Astrocyte of the cerebellum (primary cell): ENCODE measurements around the gene GAS7.

Experiments
- DNase-seq: peaks from one replicate; pipeline ENCODE4 v3.0.0-alpha.2; 2011; ENCODE audit warnings: low read depth
- H3K4me3 ChIP-seq: 2 replicates; pipeline ENCODE4 v1.5.1; 2011; ENCODE audit warnings: mild to moderate bottlenecking, low read depth, low read length, moderate library complexity
- CTCF ChIP-seq: IDR thresholded peaks from 2 replicates; pipeline ENCODE4 v1.5.1; 2012; ENCODE audit warnings: low read length, low read depth, moderate library complexity, mild to moderate bottlenecking; ENCODE audit errors: missing control alignments
- in situ Hi-C: cut with HindIII; loops from 2 replicates; pipeline ENCODE4 v1.10.0; 2017; ENCODE audit warnings: low sequenced_read_pairs

Gene GAS7

GRCh38 chr17:10205549-10206185 lies 7.3 kb upstream of the GAS7 start:
- DNase-seq, result no peak
- in situ Hi-C loops, result no loop called here
- no peak for TF ChIP-seq CTCF
- H3K4me3 ChIP-seq, result no peak overlapping the region

- in situ Hi-C loops, result no loop called here
- no peak for TF ChIP-seq CTCF
- H3K4me3 ChIP-seq, result no peak overlapping the region
- DNase-seq, result no peak
These were observed 3.3 kb upstream of the GAS7 start for GRCh38 chr17:10201680-10202079.

- in situ Hi-C loops, result no loop called here
- TF ChIP-seq CTCF, result no peak
- DNase-seq, result no peak
- H3K4me3 ChIP-seq, result no peak overlapping the region
These were observed 2.2 kb upstream of the GAS7 start for GRCh38 chr17:10200645-10201044.

- in situ Hi-C loops, result no loop called here
These were observed 1.6 kb upstream of the GAS7 start for GRCh38 chr17:10200016-10200415.

GRCh38 chr17:10197721-10198508 lies 491 bp downstream of the GAS7 start:
- peak overlapping the region; percentile 38 for H3K4me3 ChIP-seq
- in situ Hi-C loops, result loop anchor here (25.0 kb wide), 1 partner anchor 136 kb away; no protein-coding TSS in a partner anchor
- DNase-seq, result no peak
- no peak for TF ChIP-seq CTCF

More at GRCh38 chr17:10200016-10200415, 1.6 kb upstream of the GAS7 start:
- DNase-seq, result no peak
- no peak overlapping the region for H3K4me3 ChIP-seq
- no peak for TF ChIP-seq CTCF

- no peak for DNase-seq
- peak overlapping the region; percentile 38 for H3K4me3 ChIP-seq
- TF ChIP-seq CTCF, result no peak
- in situ Hi-C loops, result loop anchor here (25.0 kb wide), 1 partner anchor 135 kb away; no protein-coding TSS in a partner anchor
These were observed 1.1 kb downstream of the GAS7 start for GRCh38 chr17:10197362-10197720.
